Stimulated activated CD8-positive, alpha-beta memory T cell treated with anti-CD3 and anti-CD28 coated beads, Interleukin-7, amount 100 ng/mL, for 24 hours (primary cell): ENCODE data around the gene VAT1.
"Not testable (repeated sequence)": the region's sequence is repeated elsewhere in the genome, so short reads cannot be mapped to it uniquely, and the experiment has no call there.

Experiments
- DNase-seq: peaks from one replicate; pipeline ENCODE4 v3.0.0-alpha.2; 2020; ENCODE audit warnings: low read depth

VAT1 gene

DNA sequence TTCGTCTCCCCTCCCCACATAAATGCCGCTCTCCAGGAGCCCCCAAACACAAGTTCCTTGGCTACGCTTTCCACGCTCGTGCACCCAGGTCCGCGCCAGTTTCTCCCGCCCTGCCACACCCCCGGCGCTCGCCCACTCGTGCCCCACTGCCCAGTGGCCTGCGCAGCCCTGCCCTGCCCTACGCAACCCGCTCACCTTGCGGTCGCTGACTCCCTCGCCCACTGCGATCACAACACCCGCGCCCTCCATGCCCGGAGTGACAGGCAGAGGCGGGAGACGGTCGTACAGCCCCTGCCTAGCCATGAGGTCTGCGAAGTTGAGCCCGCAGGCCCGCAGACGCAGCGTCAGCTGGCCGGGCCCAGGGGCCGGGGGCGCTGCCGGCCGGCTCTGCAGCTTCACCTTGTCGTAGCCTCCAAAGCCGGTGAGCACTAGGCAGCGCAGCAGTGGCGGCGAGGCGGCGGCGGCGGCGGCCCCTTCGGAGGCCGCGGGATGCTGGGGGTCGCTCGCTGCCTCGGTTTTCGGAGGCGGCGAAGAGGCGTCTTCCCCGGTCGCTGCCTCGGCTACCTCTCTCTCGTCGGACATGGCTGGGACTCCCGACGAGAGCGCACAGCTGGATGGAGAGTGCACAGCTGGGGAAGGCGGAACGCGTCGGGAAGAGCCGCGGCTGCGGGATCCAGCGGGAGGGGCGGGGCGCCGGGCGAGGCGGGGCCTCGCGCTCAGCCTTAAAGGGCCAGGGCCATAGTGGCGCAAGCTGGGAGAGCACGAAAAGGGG is at the start of gene VAT1:
TSS of gene VAT1 (minus strand) at position 645 of the 772 bp plus-strand sequence. CDS start at position 582, 63 bp downstream.
- no peak for DNase-seq

DNA sequence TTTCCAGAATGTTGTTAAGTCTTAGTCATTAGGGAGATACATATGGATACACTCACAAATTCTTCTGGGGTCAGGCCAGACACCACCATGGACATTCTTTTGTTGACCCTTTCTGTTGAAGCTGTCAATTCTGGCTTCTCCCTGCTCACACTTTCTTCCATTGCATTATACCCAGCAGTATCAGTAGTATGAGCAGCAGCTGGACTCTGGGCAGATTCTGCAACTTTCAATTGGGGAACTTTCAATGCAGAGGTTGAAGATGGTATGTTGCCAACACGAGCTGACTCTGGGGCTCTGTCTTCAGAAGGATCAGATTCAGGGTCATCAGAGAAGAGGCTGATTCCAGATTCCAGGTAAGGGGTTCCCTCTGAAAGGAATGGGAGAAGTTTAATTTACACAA is 48.7 kb upstream of the VAT1 start:
- DNase-seq, result no peak

DNA sequence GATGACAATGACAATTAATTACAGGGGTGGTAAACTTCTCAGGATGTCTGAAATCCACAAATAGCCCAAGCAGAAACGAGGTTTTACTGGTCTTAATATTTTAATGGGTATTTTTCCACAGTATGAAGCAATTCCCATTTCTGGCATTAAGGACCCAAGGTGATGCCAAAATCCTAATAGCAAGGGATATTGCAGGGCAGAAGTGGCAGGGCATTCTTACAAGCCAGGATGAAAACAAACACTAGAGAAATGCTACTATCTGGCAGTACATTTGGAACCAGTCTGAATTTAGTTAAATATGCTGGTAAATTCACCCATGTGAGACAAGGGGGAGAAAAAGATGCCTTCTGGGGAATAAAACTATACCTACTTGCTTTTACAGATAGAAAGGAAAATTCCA is 48.1 kb upstream of the VAT1 start:
- DNase-seq, result no peak

DNA sequence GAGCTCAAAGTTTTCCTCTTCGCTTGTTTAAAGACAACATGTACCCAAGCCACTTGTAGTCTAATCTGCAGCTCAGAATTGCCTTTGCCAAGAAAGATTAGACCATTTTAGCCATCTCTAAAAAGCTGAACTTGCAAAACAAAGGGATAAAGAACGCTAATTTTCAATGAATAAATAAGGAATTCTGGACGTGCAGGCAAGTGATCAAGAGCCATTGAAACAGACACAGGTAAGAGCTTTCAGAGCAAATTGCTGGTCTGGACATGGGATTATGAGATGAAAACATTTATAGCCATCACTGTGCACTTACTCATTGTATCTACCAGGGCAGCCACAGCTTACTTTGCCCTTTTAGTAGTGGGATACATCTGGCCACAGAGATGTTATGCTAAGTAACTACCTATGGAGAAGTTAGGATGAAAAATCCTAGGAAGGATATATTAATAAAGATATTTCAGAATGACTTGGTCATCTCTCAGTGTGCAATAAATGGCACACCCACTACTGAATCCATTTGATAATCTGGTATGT is 47.2 kb upstream of the VAT1 start:
- no peak for DNase-seq

DNA sequence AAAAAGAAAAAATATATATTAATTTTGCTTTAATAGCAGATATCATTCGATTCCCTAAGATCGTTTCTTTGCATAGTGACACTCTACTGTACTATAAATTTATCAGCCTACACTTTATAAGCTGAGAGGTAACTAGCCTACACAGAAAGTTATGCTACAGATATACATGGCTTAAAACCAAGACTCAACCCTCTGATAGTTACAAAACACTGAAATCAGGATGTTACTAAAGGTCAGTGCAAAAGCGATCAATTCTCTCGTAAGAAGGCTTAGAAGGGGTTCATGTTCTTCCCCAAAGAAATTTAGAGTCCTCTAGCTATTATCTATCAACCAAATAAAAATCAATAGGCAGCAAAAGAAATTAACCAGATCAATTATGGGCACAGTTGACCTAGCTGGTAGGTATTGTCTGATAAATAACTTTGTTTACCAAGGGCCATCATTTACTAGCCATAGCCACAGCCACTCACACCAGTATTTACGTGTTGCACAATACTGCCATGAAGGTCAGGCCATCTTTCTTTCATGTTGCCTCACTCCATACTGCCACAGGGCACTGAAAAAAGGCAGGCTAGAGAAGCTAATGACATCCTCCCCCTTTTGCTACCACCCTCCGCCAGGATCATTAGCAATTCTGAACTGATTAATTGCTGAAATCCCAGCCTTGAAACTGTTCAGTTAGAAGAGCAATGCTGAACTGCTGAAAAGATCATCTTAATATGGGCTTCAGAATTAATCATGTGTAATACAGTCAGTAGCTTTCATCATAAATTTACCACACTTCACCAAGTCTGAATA is 46.6 kb upstream of the VAT1 start:
- DNase-seq, result no peak

DNA sequence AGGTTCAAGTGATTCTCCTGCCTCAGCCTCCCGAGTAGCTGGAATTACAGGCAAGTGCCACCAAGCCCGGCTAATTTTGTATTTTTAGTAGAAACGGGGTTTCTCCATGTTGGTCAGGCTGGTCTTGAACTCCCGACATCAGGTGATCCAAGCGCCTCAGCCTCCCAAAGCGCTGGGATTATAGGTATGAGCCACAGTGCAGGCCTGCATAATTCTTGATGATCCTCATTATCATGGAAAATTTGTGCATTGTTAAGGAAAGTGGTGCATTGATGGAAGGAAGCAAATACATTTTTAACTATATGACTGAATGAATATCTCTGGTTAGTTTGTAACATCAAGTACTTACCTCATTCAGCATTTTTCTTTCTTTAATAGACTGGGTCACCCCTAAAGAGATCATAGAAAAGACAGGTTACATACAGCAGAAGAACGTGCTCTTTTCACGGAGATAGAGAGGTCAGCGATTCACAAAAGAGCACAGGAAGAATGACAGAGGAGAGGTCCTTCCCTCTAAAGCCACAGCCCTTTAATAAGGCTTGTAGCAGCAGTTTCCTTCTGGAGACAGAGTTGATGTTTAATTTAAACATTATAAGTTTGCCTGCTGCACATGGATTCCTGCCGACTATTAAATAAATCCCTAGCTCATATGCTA is 40.9 kb upstream of the VAT1 start:
- no peak for DNase-seq

DNA sequence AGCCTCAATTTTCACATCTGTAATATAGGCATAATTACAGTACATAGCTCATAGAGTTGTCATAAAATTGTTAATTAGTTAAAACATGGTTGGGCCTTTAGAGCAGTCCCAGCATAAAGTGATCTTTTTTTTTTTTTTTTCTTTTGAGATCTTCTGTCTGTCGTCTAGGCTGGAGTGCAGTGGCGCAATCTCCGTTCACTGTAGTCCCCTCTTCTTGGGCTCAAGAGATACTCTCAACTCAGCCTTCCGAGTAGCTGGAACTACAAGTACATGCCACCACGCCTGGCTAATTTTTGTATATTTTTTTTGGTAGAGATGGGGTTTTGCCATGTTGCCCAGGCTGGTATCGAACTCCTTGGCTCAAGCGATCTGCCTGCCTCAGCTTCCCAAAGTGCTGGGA is 33.9 kb upstream of the VAT1 start:
- no peak for DNase-seq

DNA sequence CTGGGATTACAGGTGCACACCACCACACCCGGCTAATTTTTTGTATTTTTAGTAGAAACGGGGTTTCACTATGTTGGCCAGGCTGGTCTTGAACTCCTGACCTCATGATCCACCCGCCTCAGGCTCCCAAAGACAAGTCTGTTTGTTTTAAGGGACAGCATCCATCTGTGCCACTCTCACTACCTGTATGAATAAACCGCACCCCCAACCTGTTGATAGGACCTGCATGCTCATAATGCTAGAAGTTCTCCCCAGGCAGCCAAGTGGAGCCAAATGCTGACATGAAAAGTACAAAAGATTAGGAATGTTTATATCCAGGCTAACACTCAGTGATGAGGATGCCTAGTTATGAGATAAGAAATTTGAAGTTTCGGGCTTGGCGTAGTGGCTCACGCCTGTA is 30.8 kb upstream of the VAT1 start:
- not testable (repeated sequence) for DNase-seq

DNA sequence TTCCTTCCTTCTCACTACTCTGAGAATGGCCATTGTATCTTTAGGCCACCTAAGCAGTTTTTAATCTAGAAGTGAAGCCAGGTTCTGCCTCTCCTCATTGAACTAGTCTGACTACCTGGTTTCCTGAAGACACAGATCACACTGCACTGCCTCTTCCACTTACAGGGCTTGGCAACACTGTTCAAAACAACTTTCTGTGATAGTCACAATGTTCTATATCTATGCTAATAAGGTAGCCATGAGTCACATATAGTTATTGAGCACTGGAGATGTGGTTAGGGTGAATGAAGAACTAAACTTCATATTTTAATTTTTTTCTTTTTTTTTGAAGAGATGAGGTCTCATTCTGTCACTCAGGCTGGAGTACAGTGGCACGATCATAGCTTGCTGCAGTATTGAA is 29.8 kb upstream of the VAT1 start:
- DNase-seq, result no peak

DNA sequence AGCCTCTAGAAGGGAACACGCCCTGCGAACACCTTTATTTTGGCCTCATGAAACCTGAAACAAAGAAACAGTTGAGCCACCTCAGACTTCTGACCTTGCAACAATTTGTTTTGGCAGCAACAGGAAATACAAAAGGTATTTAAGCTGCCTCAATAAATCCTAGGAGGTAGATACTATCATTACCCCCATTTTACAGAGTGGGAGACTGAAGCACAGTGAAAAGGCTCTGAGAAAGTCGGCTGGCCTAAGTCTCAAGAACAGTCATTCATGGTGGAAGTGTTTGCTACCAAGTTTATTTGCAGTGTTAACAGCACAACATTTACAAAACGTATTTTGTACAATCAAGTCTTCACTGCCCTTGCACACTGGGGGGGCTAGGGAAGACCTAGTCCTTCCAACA is 21.8 kb upstream of the VAT1 start:
- no peak for DNase-seq

DNA sequence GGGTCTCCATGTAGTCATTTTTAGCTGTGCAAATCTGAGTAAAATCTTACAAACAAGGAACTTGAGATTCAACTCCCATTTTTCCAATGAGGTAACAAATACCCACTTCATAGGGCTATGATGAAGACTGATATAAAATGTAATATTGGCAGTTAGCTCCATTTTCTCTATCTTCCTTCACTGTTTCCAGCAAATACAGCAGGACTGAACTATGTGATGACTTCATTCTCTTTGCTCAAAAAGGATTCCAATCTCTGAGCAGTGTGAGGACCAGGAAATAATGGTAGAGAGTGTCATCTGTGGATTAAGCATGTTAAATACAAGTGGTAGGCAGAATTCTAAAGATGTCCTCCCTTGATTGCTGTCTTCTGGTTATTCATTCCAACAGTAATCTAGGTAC is 21.1 kb upstream of the VAT1 start:
- no peak for DNase-seq

DNA sequence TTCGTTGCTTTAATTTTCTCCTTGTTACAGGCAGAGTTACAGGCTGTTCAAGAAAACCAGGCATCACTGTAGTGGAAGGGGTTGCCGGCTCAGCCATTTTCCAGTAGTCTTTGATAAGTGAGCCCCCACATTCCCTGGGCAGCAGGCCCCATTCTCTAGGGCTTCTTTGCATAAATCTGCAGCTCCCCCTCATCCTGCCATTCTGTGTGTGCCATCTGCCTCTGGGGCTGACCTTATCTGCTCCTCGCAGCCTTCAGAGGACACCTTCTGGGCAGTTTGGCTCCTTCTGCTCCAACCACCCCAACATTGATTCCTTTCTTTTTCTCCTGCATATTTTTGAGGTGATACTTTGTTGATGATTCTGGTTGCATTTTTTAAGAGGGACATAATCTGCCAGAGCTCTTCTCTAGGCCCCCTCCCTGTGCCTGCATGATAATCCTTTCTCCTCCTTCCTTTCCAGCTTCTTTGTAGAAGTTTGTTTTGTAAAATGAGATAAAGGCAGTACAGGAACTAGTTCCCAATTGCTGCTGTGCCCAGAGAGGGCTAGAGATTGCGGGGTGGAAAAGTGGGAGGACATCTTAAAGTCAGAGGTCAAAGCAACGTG is 19.9 kb upstream of the VAT1 start:
- no peak for DNase-seq

DNA sequence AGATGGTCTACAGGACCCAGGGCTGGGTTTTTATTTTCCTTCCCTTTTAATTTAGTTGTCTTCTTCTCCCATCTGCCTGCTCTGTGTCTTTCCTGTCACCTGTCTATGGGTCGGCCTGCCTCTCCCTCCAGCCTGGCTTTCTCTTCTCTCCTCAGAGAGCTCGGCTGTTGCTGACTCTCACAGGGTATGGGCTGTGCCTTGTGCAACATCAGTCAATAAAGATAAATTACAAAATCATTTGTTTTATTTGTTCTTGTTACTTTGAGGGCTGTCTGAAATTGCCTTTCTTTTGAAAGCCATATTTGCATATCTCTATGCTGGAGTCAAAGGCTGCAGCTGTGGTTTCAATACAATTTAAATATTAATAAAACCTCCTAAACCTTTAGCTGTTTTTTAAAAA is 18.5 kb upstream of the VAT1 start:
- no peak for DNase-seq

DNA sequence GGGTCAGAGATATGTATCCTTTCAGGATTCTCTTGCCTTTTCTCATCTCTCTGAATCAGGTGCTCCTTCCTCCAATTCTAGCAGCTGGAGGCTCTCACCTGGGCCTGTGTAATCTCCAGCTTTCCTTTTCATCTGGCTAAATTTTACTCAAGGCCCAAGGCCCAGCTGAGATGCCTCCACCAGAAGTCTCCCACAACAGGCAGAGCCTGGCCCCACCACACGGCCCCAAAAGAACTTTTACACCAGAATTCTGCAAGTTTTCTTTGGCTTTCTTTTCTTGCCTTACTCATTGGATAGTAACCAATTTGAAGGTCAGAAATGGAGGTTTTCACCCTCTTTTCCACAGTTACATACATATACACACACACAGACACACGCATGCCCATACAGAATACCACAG is 17.5 kb upstream of the VAT1 start:
- no peak for DNase-seq

DNA sequence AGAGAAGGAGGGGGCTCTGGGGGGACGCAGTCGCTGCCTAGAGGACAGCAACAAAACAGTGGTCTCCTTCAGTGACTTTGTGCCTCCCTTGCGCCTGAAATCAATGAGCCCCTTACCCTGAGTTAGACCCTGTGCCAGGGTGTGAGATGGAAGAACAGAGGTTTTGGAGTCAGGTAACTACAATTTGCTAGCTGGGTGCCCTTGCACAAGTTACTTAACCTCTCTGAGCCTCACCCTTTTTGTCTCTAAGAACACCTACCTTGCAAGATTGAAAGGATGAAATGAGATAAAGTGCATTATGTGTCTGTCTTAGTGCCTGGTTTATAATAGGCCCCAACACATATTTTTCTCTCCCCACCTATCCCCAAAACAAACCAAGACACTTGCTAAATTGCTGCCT is 12.7 kb upstream of the VAT1 start:
- no peak for DNase-seq

DNA sequence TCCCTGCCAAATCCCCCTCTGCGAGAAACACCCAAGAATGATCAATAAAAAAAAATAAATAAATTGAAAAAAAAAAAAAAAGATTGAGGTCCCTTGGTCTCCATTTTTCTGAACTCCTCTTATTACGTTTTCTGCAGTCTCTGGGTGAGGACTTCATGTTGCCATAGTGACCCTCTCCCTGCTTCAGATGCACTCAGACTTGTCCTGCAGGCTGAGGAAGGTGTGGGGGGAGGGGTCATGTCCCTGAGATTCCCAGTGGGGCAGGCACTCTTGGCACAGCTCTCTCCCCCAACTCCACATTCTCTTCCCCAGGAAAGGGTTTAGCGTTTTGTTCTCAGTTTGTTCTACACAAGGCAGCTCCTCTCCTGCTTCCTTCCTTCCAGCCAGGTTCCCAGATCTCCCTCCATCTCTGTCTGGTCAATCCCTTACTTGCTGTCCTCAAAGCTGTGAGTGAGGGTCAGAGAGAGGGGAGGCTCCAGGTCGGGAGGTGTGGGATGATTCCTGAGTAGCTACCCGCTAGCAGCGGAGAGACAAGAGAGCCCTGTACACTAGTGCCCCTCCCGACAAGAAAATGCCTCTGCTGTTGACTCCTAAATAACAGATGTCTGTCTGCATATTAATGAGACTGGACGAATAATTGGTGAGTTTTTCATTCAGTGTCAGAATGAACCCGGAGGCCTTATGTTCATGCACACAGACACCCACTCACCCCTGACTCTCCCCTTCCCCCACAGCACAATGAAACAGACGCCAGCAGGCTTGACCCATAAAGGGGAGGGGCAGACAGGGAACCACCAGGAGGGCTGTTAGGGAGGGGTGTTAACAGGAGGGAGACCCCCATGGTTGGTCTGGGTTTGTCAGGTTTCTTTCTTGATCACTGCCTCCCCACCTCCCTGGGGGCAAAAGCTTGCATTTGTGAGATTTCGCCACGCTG is 12.0 kb upstream of the VAT1 start:
- DNase-seq, result no peak

DNA sequence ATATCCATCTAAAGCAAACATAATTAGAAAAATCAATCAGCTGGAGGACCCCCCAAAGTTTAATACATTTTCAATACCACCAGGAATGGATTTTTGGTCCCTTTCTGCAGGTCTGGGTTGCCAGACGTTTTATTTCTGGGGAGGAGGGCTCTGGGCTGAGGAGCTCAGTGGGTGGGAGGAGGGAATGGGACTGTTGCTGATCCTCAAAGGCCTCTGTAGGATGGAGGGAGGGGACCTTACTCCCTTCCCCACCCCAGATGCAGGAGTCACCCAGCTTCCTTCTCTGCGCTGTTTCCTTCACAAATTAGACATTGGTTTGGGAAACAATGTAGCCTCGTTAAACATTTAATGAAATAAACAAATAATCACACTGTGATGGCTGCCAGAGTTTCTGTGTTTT is 9.5 kb upstream of the VAT1 start:
- no peak for DNase-seq

DNA sequence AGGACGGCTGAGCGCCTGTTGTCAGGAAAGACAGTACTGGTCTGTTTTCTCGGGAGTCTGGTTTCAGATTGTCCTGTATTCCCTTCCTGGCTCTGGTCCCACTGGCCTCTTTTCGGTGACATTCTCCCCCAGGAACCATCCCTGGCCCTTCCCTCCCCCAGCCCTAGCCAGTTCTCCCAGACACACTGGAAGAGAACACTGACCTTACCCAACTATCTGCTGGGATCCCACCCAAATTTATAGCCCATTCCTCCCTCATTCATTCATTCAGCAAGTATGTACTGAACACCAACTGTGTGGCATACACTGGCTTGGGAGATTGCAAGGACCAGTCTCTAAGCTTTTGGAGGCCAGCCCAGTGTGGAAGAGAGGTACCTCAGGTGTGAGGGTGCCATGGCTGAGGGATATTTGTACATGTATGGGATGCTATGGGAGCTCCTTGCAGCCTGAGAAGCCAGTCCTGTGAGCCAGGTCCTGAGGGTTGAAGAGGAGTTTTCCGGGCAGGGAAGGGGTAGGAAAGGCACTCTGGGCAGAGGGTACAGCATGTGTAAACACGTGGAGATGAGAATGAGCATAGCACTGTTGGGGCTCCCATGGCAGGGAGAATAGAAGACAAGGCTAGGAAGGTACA is 8.1 kb upstream of the VAT1 start:
- no peak for DNase-seq

DNA sequence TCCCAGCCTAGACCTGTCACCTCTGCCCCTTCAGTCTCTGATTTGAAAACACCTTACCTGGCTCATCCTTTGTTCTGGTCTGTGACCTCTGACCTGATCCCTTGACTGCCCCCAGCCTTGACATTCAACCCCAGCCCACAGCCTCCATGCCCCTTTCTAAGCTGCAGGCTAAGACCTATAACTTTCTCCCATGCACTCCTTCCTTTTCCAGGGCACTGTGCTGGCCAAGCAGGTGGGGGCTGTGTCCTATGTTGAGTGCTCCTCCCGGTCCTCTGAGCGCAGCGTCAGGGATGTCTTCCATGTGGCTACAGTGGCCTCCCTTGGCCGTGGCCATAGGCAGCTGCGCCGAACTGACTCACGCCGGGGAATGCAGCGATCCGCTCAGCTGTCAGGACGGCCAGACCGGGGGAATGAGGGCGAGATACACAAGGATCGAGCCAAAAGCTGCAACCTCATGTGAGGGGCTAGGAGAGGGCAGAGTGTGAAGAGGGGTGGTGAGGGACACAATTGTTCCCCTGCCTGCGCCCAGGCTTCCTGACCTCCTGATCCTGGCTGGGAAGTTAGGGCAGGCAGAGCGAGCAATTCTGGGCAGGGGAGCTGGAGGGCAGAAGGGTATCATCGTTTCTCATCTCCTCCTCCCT is 6.2 kb upstream of the VAT1 start:
- DNase-seq, result no peak
